ENCODE results near the gene ENPP1. TPM values are rescaled to one million over a fixed set of nuclear protein-coding genes. Genes with fewer than 3 reads are reported as not detected.
A peak's percentile ranks its signal among the peaks of the same experiment; 100 is the strongest.

ENPP1 gene
- total RNA-seq, 2 donors from 2014 or later = 1.0 to 9.5 TPM

GRCh38 chr6:131773284-131773950 lies 34.4 kb upstream of the ENPP1 start:
- Mint-ChIP-seq H3K9me3 (no peaks in the 10 kb centered on the region), H3K27me3 (peaks cover 13 to 32% of the 10 kb centered on the region in 2 donors), H3K4me1 (ENCODE audit: low read depth in 2 of 2) (no peaks in the 10 kb centered on the region), H3K36me3 (no peaks in the 10 kb centered on the region), H3K27ac (no peak overlapping the region), H3K4me3 (no peak overlapping the region)
- ATAC-seq (no peak), DNase-seq (ENCODE audit: low spot score) (no peak)

DNA sequence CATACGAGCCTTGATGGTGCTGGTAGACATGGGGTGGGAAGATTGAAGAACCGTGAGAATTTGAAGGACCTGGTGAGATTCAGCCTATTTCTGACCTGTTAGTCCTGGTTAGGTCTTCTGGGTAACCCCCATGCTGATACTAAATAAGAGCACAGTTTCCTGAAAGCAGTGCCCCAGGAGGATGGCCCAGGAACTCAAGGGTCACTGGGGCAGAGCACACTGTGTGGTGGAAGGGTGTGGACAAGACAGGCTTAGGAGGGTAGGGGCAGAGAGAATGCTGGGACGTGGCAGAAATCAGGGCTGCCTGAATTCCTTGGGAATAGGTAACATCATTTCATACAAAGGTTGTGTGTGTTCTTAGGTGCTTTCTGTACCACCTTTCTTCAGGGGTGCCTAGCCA lies 31.9 kb upstream of the ENPP1 start:
- peaks cover 6 to 23% of the 10 kb centered on the region in 2 donors for H3K27me3 Mint-ChIP-seq
- no peaks in the 10 kb centered on the region for H3K36me3 Mint-ChIP-seq
- H3K9me3 Mint-ChIP-seq = no peaks in the 10 kb centered on the region
- H3K4me1 Mint-ChIP-seq (ENCODE audit: low read depth in 2 of 2) = no peaks in the 10 kb centered on the region
- ATAC-seq (no peak), DNase-seq (ENCODE audit: low spot score) (no peak)
- no peak overlapping the region for H3K27ac Mint-ChIP-seq
- H3K4me3 Mint-ChIP-seq = no peak overlapping the region

DNA sequence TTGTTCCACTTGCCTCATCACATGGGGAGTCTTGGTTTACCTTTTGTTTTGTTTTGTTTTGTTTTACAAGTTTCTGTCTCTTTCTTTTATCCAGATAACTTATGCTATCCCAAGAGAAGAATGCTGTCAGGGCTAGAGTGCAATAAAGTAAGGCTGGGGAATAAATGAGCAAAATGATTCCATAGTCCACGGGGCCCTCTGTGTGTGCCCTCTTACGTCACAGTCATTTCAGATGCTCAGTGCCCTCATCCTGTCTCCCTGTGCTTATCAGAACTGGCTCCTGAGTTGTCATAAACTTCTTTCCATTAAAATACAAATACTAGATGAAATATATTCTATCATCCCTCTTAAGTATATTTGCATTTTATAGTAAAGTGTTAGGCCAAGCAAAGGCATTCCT lies 30.8 kb upstream of the ENPP1 start:
- ATAC-seq (no peak), DNase-seq (ENCODE audit: low spot score) (no peak)
- Mint-ChIP-seq H3K27ac (no peak overlapping the region), H3K9me3 (no peaks in the 10 kb centered on the region), H3K36me3 (no peaks in the 10 kb centered on the region), H3K27me3 (peaks cover 4 to 18% of the 10 kb centered on the region in 2 donors), H3K4me1 (ENCODE audit: low read depth in 2 of 2) (no peaks in the 10 kb centered on the region), H3K4me3 (no peak overlapping the region)

- ATAC-seq = no peak
- H3K27ac Mint-ChIP-seq = no peak overlapping the region
Observed at GRCh38 chr6:131778169-131778568, 29.7 kb upstream of the ENPP1 start.

DNA sequence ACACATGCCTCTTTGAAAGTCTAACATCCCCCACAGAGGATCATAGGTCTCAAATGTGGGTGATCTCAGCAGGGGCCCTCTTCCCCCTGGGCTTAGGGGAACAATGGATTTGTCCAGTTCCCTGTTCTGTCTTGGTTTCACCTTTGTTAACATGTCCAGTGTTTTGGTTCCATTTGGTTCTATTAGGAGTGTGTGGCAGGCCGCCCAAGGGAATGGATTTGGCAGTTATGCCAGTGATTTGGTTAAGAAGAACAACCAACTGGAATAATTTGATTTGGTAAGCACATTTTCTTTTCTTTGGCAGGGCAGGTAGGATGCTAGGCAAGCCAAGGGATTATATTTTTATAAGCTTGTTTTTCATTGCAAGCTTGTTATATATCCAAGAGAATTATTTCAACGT lies 28.5 kb upstream of the ENPP1 start:
- H3K4me1 Mint-ChIP-seq (ENCODE audit: low read depth in 2 of 2) = no peaks in the 10 kb centered on the region
- ATAC-seq (no peak), DNase-seq (ENCODE audit: low spot score) (no peak)
- no peak overlapping the region for H3K27ac Mint-ChIP-seq
- peaks cover 2 to 18% of the 10 kb centered on the region in 2 donors for H3K27me3 Mint-ChIP-seq
- H3K36me3 Mint-ChIP-seq = no peaks in the 10 kb centered on the region
- no peak overlapping the region for H3K4me3 Mint-ChIP-seq
- H3K9me3 Mint-ChIP-seq = no peaks in the 10 kb centered on the region

More at GRCh38 chr6:131778169-131778568, 29.7 kb upstream of the ENPP1 start:
- no peaks in the 10 kb centered on the region for H3K4me1 Mint-ChIP-seq (ENCODE audit: low read depth in 2 of 2)
- no peaks in the 10 kb centered on the region for H3K9me3 Mint-ChIP-seq
- no peak overlapping the region for H3K4me3 Mint-ChIP-seq
- DNase-seq (ENCODE audit: low spot score) = no peak
- no peaks in the 10 kb centered on the region for H3K36me3 Mint-ChIP-seq
- H3K27me3 Mint-ChIP-seq = peaks cover 2 to 18% of the 10 kb centered on the region in 2 donors

DNA sequence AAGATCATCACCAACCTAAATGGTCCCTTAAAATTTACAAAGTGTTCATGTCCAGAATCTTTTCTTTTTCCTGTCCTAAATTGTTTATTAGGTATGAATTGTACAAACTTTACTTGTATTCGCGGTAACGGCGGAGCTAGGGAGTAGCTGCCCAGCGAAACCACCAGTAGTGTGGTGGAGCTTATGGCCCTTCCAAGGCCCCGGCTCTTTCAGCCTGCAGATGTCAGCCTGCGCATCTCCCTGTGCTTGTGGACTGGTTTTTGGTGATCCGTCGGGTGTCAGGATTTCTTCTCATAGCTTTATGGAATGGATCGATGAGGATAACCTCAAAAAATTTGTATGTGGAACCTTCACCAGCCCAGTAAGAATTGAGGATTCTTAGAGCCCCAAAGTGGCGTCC lies 27.2 kb upstream of the ENPP1 start:
- no peaks in the 10 kb centered on the region for H3K9me3 Mint-ChIP-seq
- DNase-seq (ENCODE audit: low spot score) (no peak), ATAC-seq (no peak)
- H3K27me3 Mint-ChIP-seq = peaks cover 8 to 17% of the 10 kb centered on the region in 2 donors
- H3K4me3 Mint-ChIP-seq = no peak overlapping the region
- H3K4me1 Mint-ChIP-seq (ENCODE audit: low read depth in 2 of 2) = no peaks in the 10 kb centered on the region
- H3K36me3 Mint-ChIP-seq = peaks cover 4% of the 10 kb centered on the region
- H3K27ac Mint-ChIP-seq = no peak overlapping the region

DNA sequence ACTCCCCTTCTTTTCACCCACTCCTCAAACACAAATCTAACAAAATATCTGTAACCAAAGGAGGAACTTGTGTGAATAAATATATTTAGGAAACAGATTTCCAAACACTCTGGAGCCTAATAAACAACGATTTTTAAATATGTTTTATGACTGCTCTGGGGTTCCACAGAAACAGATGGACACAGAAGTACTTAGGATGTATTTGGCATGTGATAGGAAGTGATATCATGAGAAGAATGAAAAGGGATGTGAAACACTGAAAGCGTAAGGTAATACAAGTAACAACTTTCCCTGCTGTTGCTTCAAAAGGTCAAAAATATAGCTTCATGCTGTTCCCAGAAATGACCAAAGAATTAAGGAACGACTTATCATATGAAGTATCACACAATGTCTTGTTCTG lies 26.1 kb upstream of the ENPP1 start:
- no peak overlapping the region for H3K27ac Mint-ChIP-seq
- DNase-seq (ENCODE audit: low spot score) (no peak), ATAC-seq (no peak)
- H3K9me3 Mint-ChIP-seq = no peaks in the 10 kb centered on the region
- H3K4me1 Mint-ChIP-seq (ENCODE audit: low read depth in 2 of 2) = no peaks in the 10 kb centered on the region
- H3K36me3 Mint-ChIP-seq = peaks cover 4% of the 10 kb centered on the region
- H3K27me3 Mint-ChIP-seq = peaks cover 8 to 15% of the 10 kb centered on the region in 2 donors
- H3K4me3 Mint-ChIP-seq = no peak overlapping the region

GRCh38 chr6:131782764-131783163 lies 25.1 kb upstream of the ENPP1 start:
- no peak for ATAC-seq
- Mint-ChIP-seq H3K4me1 (ENCODE audit: low read depth in 2 of 2) (no peaks in the 10 kb centered on the region), H3K4me3 (no peak overlapping the region), H3K36me3 (peaks cover 4% of the 10 kb centered on the region), H3K27ac (no peak overlapping the region), H3K9me3 (no peaks in the 10 kb centered on the region), H3K27me3 (peaks cover 8 to 15% of the 10 kb centered on the region in 2 donors)
- DNase-seq (ENCODE audit: low spot score) = no peak

DNA sequence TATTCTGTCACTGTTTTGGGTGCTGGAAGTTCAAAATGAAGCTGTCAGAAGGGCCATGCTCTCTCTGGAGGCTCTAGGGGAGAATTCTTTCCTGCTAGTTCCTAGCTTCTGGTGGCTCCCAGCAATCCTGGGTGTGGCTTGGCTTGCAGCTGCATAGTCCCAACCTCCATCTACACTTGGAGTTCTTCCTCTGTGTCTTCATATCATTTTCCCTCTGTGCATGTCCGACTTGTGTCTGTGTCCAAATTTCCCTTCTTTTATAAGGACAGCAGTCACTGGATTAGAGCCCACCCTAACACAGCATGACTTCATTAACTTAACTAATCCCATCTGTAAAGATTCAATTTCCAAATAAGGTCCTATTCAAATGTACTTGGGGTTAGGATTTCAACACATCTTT lies 23.3 kb upstream of the ENPP1 start:
- H3K36me3 Mint-ChIP-seq = peaks cover 4% of the 10 kb centered on the region
- H3K9me3 Mint-ChIP-seq = no peaks in the 10 kb centered on the region
- peaks cover 10 to 12% of the 10 kb centered on the region in 2 donors for H3K27me3 Mint-ChIP-seq
- DNase-seq (ENCODE audit: low spot score) (no peak), ATAC-seq (no peak)
- peaks cover 5 to 8% of the 10 kb centered on the region in 2 donors for H3K4me1 Mint-ChIP-seq (ENCODE audit: low read depth in 2 of 2)
- H3K27ac Mint-ChIP-seq = no peak overlapping the region
- no peak overlapping the region for H3K4me3 Mint-ChIP-seq

- H3K4me3 Mint-ChIP-seq = no peak overlapping the region
- H3K27ac Mint-ChIP-seq = no peak overlapping the region
- H3K36me3 Mint-ChIP-seq = peaks cover 4% of the 10 kb centered on the region
- DNase-seq (ENCODE audit: low spot score) = no peak
- H3K27me3 Mint-ChIP-seq = peaks cover 10 to 12% of the 10 kb centered on the region in 2 donors
- peaks cover 5 to 10% of the 10 kb centered on the region in 2 donors for H3K4me1 Mint-ChIP-seq (ENCODE audit: low read depth in 2 of 2)
- ATAC-seq = no peak
- no peaks in the 10 kb centered on the region for H3K9me3 Mint-ChIP-seq
Observed at GRCh38 chr6:131787079-131787478, 20.7 kb upstream of the ENPP1 start.

- no peak for ATAC-seq
- H3K36me3 Mint-ChIP-seq = peaks cover 4% of the 10 kb centered on the region
- H3K27me3 Mint-ChIP-seq = peaks cover 10% of the 10 kb centered on the region in 2 donors
- peaks cover 5 to 13% of the 10 kb centered on the region in 2 donors for H3K4me1 Mint-ChIP-seq (ENCODE audit: low read depth in 2 of 2)
- H3K9me3 Mint-ChIP-seq = no peaks in the 10 kb centered on the region
- H3K4me3 Mint-ChIP-seq = no peak overlapping the region
- DNase-seq (ENCODE audit: low spot score) = no peak
- no peak overlapping the region for H3K27ac Mint-ChIP-seq
Observed at GRCh38 chr6:131787766-131788712, 19.8 kb upstream of the ENPP1 start.

DNA sequence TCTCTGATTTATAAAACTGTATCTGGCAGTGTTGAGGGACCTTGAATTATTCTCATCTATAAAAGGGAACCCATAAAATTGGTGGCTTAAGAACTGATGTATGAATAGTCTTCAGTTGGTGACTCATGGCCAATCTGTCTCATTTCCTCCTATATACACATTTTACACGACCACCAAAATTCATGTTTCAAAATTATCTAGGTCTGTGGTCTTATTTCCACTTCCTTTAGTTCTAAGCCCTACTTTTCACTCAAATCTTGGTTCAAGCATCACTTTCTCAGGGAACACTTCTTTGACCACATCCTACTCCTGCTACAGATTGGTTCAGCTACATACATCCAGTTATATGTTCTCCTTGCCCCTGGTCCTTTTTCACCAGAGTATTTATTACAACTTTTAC lies 18.6 kb upstream of the ENPP1 start:
- peaks cover 4% of the 10 kb centered on the region for H3K36me3 Mint-ChIP-seq
- no peak for DNase-seq (ENCODE audit: low spot score)
- H3K4me1 Mint-ChIP-seq (ENCODE audit: low read depth in 2 of 2) = peaks cover 5 to 14% of the 10 kb centered on the region in 2 donors
- H3K27me3 Mint-ChIP-seq = peaks cover 10% of the 10 kb centered on the region in 2 donors
- peak; percentile 72 to 86 for ATAC-seq
- peak overlapping the region in 1 of 2 donors; percentile 10 for H3K27ac Mint-ChIP-seq
- H3K4me3 Mint-ChIP-seq = peak overlapping the region; percentile 66
- no peaks in the 10 kb centered on the region for H3K9me3 Mint-ChIP-seq

DNA sequence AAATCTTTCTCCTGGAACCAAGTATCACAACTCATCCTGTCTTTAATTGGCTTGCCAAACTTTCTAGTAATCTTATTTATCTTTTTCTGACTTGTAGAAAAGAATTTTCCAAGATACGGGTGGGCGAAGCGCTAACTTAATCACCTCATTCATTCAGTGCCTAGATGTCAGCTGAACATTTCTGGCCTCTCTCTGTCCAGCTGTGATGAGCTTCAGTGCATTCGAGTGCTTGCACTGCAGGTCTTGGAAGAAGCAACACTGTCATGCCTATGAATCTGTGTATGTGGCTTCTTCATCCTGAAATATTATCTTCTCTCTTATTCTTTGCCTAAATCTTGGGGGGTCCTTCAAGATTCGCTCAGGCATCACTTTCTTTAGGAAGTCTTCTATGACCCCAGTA lies 16.3 kb upstream of the ENPP1 start:
- Mint-ChIP-seq H3K27ac (no peak overlapping the region), H3K4me3 (no peak overlapping the region), H3K36me3 (no peaks in the 10 kb centered on the region), H3K27me3 (peaks cover 3 to 4% of the 10 kb centered on the region in 2 donors), H3K4me1 (ENCODE audit: low read depth in 2 of 2) (peaks cover 5 to 14% of the 10 kb centered on the region in 2 donors), H3K9me3 (no peaks in the 10 kb centered on the region)
- DNase-seq (ENCODE audit: low spot score) = no peak
- no peak for ATAC-seq

DNA sequence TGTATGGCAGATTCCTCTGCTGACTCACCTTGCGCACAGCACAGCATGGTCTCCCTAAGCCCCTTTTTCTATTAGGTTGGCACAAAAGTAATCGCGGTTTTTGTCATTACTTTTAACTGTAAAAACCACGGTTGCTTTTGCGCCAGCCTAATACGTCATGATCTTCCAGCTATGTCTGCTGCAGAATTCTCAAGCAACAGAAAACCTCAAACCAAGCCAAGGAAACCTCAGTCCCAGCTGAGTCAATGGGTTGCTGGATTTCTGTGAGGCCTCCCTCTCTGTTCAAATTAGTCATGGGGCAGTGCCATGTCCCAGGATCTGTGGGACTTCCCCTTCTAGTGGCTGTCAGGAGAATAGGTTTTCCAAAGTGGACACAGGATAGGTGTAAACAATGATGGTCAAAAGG lies 15.7 kb upstream of the ENPP1 start:
- Mint-ChIP-seq H3K27me3 (peaks cover 4 to 9% of the 10 kb centered on the region in 2 donors), H3K4me3 (no peak overlapping the region), H3K36me3 (no peaks in the 10 kb centered on the region), H3K27ac (no peak overlapping the region), H3K4me1 (ENCODE audit: low read depth in 2 of 2) (peaks cover 5 to 14% of the 10 kb centered on the region in 2 donors), H3K9me3 (no peaks in the 10 kb centered on the region)
- ATAC-seq (peak in 1 of 2 donors; percentile 56), DNase-seq (ENCODE audit: low spot score) (no peak)
